HepG2 (cell line): ENCODE data around the gene FAM170B. TPM values are rescaled to one million over a fixed set of nuclear protein-coding genes. Genes with fewer than 3 reads are reported as not detected.

ENCODE experiments used
- ATAC-seq: fragments of 200-7000 bp; cut with Tn5 transposase; 3 replicates; pipeline ENCODE4 v1.9.1; 2020; ENCODE audit warnings: mild to moderate bottlenecking, moderate library complexity
- BruUV-seq: library from RNA; stranded (reverse); fragments of 400-500 nt; replicated peaks from 2 replicates; lab custom pipeline; 2021; lab: Mats Ljungman, UMichigan
- CTCF ChIA-PET: fragments of 300-600 bp; formaldehyde crosslinking; extraction: SDS; loops from one replicate; lab custom pipeline; 2021; ENCODE audit warnings: low total read pairs, inconsistent platforms, low intra/inter-chr PET ratio; lab: Yijun Ruan, JAX
- POLR2A ChIA-PET: fragments of 350-600 bp; sonication (Branson Sonifier 250); formaldehyde crosslinking; loops from one replicate; lab custom pipeline; 2020; ENCODE audit warnings: antibody characterized with exemption, inconsistent platforms; lab: Yijun Ruan, JAX
- DNase-seq: peaks from one replicate; pipeline ENCODE4 v3.0.0-alpha.2; 2015; ENCODE audit warnings: low spot score
- FAIRE-seq: peaks from 3 replicates; lab custom pipeline; 2011; peaks lifted over from hg19 to GRCh38; lab: Jason Lieb, UNC
- H2AFZ ChIP-seq: one replicate; pipeline ENCODE4 v1.6.1; 2011; ENCODE audit warnings: low read length, inconsistent platforms
- H3K27ac ChIP-seq: fragments of 300-600 bp; 3 replicates; pipeline ENCODE4 v1.8.0; 2011; ENCODE audit warnings: mixed run types, mild to moderate bottlenecking, mixed read lengths, low read length, inconsistent platforms; ENCODE audit not compliant: insufficient read depth; ENCODE audit errors: extremely low read length
- H3K27me3 ChIP-seq, 2 experiments: fragments of 200-600 bp in 1 of 2; 2 replicates in 1 of 2; 3 replicates in 1 of 2; pipeline versions ENCODE4 v1.6.0 to v1.8.0; 2011; ENCODE audit warnings: low read length in 2 of 2, mild to moderate bottlenecking in 2 of 2, moderate library complexity in 2 of 2, inconsistent platforms in 1 of 2; ENCODE audit not compliant: insufficient read depth in 2 of 2, control insufficient read depth in 1 of 2
- H3K36me3 ChIP-seq, 2 experiments: fragments of 200-600 bp in 1 of 2; replicated peaks in 1 of 2; 2 replicates in 1 of 2; 3 replicates in 1 of 2; pipeline versions ENCODE4 v1.5.1 to v1.8.0; 2011; ENCODE audit warnings: low read length in 2 of 2, inconsistent platforms in 1 of 2; ENCODE audit not compliant: insufficient read depth in 2 of 2, control insufficient read depth in 1 of 2
- H3K4me1 ChIP-seq: 2 replicates; pipeline ENCODE4 v1.5.1; 2012; ENCODE audit warnings: low read length, inconsistent platforms; ENCODE audit not compliant: insufficient read depth
- H3K4me2 ChIP-seq: 2 replicates; pipeline ENCODE4 v1.6.0; 2011; ENCODE audit warnings: low read depth, low read length, inconsistent platforms
- H3K4me3 ChIP-seq, 3 experiments: fragments of 200-600 bp in 1 of 3; sonication (generic), shearing (Covaris generic) in 1 of 3; replicated peaks in 1 of 3; 2 replicates each; pipeline ENCODE4 v1.5.1; 2011 to 2016; ENCODE audit warnings: low read length in 3 of 3, inconsistent platforms in 2 of 3, low read depth in 2 of 3, mild to moderate bottlenecking in 2 of 3, control low read depth in 1 of 3, mixed read lengths in 1 of 3; ENCODE audit not compliant: insufficient read depth in 1 of 3
- H3K79me2 ChIP-seq: one replicate; pipeline ENCODE4 v1.6.1; 2011; ENCODE audit warnings: low read length, inconsistent platforms; ENCODE audit not compliant: insufficient read depth
- H3K9ac ChIP-seq: 2 replicates; pipeline ENCODE4 v1.6.0; 2011; ENCODE audit warnings: mild to moderate bottlenecking, low read depth, low read length, inconsistent platforms; ENCODE audit not compliant: insufficient read depth
- H3K9me3 ChIP-seq: 2 replicates; pipeline ENCODE4 v1.5.1; 2012; ENCODE audit warnings: mild to moderate bottlenecking, low read length
- H4K20me1 ChIP-seq: 2 replicates; pipeline ENCODE4 v1.6.0; 2011; ENCODE audit warnings: inconsistent platforms, mild to moderate bottlenecking, low read length, moderate library complexity; ENCODE audit not compliant: insufficient read depth
- HNRNPUL1 ChIP-seq: fragments of 200-400 bp; formaldehyde crosslinking; IDR thresholded peaks from 2 replicates; pipeline ENCODE4 v1.6.1; 2017; ENCODE audit warnings: low read depth, mild to moderate bottlenecking, low read length, moderate library complexity
- ISX ChIP-seq: sonication (generic); formaldehyde crosslinking; conservative IDR thresholded peaks from 2 replicates; pipeline ENCODE4 v1.5.0; 2020; ENCODE audit warnings: missing genetic modification reagents
- SMC3 ChIP-seq: IDR thresholded peaks from 2 replicates; pipeline ENCODE4 v1.6.1; 2011; ENCODE audit warnings: low read length, improper control_type of control experiment
- ZNF24 ChIP-seq: fragments of 450-650 bp; IDR thresholded peaks from 2 replicates; pipeline ENCODE4 v1.6.1; 2017; ENCODE audit warnings: antibody characterized with exemption, mild to moderate bottlenecking
- ZNF660 ChIP-seq: sonication (generic); formaldehyde crosslinking; IDR thresholded peaks from 2 replicates; pipeline ENCODE4 v1.5.1; 2020; ENCODE audit warnings: mild to moderate bottlenecking, low read depth, missing genetic modification reagents, borderline replicate concordance
- WGBS: methylation state at CpG from one replicate; pipeline ENCODE4 v1.1.6; 2017; ENCODE audit warnings: low lambda C conversion rate; 5-methylcytosine and 5-hydroxymethylcytosine counted together
- in situ Hi-C: cut with HindIII; loops from 2 replicates; pipeline ENCODE4 v1.10.0; 2017; ENCODE audit warnings: low pct_unique_long_range_greater_than_20kb; ENCODE audit not compliant: extremely low pct_ligation_motif_present
- intact Hi-C: fragments of 100-400 bp; cut with micrococcal nuclease; formaldehyde crosslinking; loops from one replicate; pipeline ENCODE4 v1.10.0; 2022; ENCODE audit not compliant: unreplicated experiment
- polyA plus RNA-seq, 8 experiments: library from polyadenylated mRNA; depleted of rRNA in 3 of 8; stranded (reverse) in 7 of 8; unstranded in 1 of 8; fragments of >200 nt; fragmentation: Illumina TruSeq in 4 of 8; extraction: Trizol in 4 of 8; gene quantifications; 2 replicates each; pipeline versions ENCODE4 v1.2.1 to v1.2.3, GENCODE V29; 2011 to 2016; ENCODE audit warnings: low read depth in 4 of 8, missing spikeins in 1 of 8, mixed read lengths in 1 of 8; ENCODE audit not compliant: insufficient read depth in 1 of 8
- total RNA-seq, 5 experiments: library from RNA; depleted of rRNA; stranded (reverse); fragments of >200 nt; fragmentation: Illumina TruSeq; extraction: Trizol; gene quantifications; 2 replicates each; pipeline ENCODE4 v1.2.3, GENCODE V29; 2016; ENCODE audit warnings: low read depth in 1 of 5
- TF ChIP-seq, protein P1 (sequence below): sonication (generic); formaldehyde crosslinking; IDR thresholded peaks from 2 replicates; pipeline ENCODE4 v1.4.0; 2020; ENCODE audit warnings: missing genetic modification reagents, borderline replicate concordance
- TF ChIP-seq, protein P2 (sequence below): sonication (generic); formaldehyde crosslinking; IDR thresholded peaks from 2 replicates; pipeline ENCODE4 v1.5.1; 2020; ENCODE audit warnings: mild to moderate bottlenecking, missing genetic modification reagents, moderate library complexity

FAM170B gene
- total and polyA plus RNA-seq, 2 of the 13 experiments (the other 11 are each of a cell fraction or from before 2014, with no cell fraction given): not detected

DNA sequence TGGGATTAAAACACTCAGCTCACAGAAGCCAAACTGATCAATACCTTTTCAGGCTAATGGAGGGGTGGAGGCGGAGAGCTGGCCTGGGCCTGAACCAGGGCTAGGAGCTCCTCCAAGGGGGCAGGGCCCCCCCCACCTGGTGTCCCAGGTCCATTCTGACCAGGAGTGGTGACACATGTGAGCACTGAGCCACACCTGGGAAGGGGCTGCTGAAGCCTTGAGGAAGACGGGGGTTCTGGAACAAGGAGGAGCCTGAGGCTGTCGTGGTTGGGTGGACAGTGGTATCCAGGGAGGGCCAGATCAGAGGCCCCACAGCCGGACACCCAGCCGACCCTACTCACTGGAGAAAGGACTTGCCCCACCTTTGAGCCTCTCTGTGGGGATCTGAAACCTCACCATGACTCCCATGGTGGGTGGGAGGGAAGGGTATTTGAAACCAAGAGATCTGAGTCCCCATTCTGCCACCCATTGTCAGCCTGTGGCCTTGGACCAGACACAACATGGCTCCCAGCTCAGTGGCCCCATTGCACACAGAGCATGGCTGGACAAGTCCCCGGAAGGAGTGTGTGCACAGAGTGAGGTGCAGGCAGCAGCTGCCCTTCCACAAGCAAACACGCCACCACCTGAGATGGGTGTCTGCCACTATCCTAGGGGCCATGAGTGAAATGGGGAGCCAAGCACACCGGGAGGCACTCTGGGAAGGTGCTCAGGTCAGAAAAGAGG lies 41.9 kb upstream of the FAM170B start:
- CTCF ChIA-PET: no interaction called here
- no peak overlapping the region for H3K9ac ChIP-seq
- 26% methylated on average over 6 of the region's 8 CpGs for WGBS
- POLR2A ChIA-PET: no interaction called here
- H3K9me3 ChIP-seq: no peaks in the 10 kb centered on the region
- DNase-seq (no peak), FAIRE-seq (no peak), ATAC-seq (no peak)
- in situ Hi-C loops: no loop called here
- no peaks in the 10 kb centered on the region for H3K36me3 ChIP-seq
- H3K4me1 ChIP-seq: no peaks in the 10 kb centered on the region
- no peak overlapping the region for H3K27ac ChIP-seq
- H3K4me2 ChIP-seq: no peak overlapping the region
- H3K27me3 ChIP-seq: peaks cover 2 to 9% of the 10 kb centered on the region in 2 experiments; a peak in 3 of 5 replicates
- BruUV-seq: no TSS peak
- no peaks in the 10 kb centered on the region for H3K79me2 ChIP-seq
- TF ChIP-seq, protein P1, sequence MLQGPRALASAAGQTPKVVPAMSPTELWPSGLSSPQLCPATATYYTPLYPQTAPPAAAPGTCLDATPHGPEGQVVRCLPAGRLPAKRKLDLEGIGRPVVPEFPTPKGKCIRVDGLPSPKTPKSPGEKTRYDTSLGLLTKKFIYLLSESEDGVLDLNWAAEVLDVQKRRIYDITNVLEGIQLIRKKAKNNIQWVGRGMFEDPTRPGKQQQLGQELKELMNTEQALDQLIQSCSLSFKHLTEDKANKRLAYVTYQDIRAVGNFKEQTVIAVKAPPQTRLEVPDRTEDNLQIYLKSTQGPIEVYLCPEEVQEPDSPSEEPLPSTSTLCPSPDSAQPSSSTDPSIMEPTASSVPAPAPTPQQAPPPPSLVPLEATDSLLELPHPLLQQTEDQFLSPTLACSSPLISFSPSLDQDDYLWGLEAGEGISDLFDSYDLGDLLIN (CRISPR knock-in tag): no peak
- TF ChIP-seq HNRNPUL1 (no peak), ISX (no peak), SMC3 (no peak), ZNF660 (no peak), ZNF24 (no peak)
- TF ChIP-seq, protein P2, sequence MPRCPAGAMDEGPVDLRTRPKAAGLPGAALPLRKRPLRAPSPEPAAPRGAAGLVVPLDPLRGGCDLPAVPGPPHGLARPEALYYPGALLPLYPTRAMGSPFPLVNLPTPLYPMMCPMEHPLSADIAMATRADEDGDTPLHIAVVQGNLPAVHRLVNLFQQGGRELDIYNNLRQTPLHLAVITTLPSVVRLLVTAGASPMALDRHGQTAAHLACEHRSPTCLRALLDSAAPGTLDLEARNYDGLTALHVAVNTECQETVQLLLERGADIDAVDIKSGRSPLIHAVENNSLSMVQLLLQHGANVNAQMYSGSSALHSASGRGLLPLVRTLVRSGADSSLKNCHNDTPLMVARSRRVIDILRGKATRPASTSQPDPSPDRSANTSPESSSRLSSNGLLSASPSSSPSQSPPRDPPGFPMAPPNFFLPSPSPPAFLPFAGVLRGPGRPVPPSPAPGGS (CRISPR knock-in tag): no peak
- H2AFZ ChIP-seq: no peak overlapping the region
- H3K4me3 ChIP-seq: no peak overlapping the region
- intact Hi-C loops: no loop called here
- H4K20me1 ChIP-seq: no peaks in the 10 kb centered on the region
